Stimulated activated CD4-positive, alpha-beta T cell treated with anti-CD3 and anti-CD28 coated beads, Interleukin-2, amount 100 ng/mL, for 24 hours (primary cell): ENCODE data around the gene ZFAND3.

Experiments used
- DNase-seq, 2 donors: peaks; one replicate each; pipeline ENCODE4 v3.0.0-alpha.2; 2020

ZFAND3 gene

DNA sequence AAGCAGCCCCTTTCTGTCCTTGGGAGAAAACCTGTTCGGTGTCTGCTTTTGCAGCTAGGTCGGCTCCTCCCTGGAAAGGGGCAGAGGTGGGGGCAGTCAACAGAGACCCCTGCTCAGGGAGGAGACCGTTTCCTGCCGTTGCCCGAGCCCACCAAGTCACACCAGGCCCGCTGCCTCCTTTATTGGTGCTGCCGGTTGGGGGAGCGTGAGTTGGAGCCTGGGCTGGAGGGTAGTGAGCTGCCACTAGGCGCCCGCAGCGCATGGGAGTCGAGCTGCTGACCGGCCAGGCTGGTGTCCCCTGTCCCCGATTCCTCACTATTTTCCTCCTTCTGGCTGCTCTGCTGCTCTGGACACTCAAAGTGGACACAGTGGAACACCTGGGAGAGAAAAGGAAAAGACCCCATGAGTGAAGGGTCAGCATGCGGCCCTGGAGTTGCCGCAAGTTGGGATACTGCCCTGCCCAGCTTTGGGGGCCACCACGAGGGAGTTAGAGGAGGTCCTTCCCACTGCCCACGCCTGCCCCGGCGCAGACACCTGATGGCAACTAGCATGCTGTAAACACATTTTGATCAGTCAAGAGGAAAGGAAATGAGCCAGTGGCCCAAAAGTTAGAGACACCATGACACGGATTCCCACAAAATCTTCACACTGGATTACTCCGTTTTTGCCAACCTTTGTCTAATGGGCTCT, 355.4 kb downstream of the ZFAND3 start:
- DNase-seq, result no peak

DNA sequence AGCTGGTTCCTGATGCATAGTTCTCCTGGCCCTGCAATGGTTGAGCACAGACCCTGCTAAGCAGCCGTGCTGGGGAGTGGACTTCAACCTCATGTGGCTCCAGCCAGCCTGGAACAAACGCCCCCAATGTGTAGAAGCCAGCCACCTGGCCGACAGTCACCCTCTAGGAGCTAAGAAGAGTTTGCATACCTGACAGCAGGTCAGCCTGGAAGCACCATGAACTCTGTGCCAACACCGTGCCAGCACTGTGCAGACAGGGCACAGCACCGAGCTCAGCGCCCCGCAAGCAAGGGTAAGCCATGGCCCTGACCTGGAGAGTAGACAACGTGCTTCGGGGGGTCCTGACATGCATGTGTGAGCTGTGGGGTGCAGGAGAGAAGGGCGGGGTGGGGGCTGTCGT, 356.3 kb downstream of the ZFAND3 start:
- DNase-seq, result no peak

DNA sequence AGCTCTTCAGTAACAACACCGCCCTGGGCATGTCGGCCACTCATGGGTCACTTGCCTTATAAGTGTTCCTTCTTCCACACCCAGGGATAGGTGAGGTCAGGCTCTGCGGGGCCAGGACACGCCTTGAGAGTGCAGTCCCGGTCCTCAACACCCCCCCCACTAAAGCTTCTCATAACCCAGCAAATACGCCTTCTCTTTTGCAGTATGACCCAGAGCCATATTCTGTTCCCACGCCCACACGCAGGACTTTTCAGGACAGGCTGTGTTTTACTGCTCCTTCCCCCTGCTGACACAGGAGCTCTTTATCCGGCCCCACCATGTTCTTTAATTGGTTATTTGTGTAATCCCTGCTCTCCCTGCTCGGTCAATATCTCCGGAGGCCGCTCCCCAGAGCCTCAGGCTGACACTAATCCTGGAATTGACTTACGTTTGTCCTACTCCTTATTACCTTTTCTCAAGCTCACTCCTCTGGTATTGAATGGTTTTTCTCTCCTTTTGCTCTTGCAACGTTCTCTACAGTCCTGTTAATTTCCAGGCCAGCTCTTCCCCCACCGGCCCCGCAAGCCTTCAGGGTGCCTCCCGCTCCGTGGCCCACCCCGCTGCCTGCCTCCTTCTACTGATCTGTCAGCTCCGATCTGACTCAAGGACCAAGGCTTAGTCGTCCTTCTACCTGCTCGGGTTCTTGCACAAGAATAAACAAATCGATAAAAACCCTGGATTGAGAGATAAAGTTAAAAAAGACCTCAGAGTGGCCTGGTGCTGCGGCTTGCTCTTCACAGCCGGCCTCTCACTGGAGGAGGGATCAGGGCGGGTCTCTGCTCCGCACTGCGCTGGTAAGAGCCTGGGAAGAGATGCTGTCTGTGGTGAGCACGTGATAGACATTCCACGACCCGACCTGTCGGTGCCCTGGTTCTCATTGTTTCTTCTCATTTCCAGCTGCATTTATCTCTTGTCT, 357.5 kb downstream of the ZFAND3 start:
- DNase-seq, result no peak

DNA sequence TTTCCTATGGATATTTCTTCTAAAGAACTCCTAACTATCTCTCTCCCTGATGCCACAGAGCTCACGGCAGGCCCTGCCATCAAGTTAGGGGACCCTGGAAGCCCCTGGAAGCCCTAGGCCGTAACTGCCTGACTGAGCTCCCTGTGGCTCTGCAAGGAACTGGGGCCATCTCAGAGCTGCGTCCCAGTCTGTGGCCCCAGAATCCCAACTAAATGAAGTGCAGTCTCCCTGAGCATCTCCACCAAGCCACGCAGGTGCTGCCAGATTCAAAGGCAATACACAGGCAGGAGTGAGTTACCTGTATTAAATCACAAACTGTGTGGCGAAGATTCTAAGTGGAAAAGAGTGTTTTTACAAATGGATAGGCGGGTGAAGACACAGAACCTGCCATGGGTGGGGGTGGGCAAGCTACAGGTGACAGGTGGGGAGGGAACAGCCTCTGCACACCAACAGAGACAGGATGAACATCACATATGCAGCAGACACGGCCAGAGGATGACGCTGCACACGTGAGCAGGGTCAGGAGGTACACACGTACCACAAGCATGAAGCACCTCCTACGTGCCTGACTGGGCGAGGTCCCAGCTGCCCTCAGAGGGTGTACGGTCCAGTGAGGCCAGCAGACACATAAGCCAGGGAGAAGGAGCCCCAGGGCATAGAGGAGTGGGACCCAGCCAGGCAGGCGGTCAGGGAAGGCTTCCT, 358.5 kb downstream of the ZFAND3 start:
- no peak for DNase-seq

DNA sequence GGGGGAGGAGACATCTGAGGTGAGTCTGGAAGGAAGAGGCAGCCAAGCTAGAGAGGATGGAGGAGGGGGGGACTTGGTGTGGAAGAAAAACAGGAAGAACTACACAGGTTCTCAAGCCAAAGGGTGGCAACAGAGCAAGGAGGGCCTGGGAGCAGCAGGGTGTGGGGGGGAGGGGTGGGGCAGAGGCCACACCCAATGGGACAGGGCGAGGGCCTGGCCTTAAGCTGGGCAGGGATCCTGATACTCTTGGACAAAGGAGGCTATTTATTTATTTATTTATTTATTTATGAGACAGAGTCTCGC, 359.0 kb downstream of the ZFAND3 start:
- no peak for DNase-seq

DNA sequence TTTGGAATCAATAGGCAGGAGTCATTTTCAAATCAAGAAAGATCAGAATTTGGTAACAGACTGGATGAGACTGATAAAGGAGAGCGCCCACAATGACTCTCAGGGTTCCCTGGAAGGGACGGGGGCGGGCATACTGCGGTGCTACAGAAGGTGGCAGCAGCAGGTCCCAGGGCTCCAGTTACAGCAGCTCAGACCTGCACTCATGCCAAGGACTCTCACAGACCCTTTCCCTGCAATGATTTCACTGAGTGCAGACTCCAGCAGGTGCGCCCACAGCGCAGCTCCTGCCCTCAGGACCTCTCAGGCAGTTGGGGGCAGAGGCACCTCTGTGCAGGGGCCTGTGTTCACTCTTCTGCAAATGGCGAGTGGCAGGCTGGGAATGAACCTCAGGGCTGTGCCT, 359.8 kb downstream of the ZFAND3 start:
- DNase-seq, result no peak

DNA sequence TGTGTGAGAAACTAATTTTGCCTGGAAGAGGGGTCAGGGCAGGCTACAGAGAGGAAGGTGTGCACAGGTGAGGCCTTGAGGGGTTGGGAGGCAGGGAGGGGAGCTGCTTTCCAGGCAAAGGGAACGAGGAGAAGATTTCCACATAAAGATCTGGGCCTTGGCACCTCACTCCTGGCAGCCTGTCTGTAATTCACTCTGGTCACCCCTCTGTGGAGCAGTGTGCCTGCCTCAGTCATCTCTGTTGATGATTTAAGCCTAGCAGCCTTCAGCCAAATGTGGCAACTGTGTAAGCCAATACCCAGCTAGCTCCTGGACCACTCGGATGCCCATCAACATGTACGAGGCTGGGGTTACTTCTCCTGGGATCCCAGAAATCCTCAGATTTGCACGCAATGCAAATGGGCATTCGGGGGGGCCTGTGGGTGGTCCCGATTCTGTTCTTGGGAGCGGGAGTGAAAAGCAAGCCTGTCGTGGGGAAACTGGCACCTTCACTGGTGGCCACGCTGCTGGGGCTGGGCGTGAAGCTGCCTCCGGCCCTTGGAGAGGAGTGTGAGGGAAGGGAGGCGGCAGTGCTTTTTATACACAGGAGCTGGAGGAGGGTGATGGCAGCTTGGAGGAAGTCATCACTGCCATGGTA, 360.4 kb downstream of the ZFAND3 start:
- no peak for DNase-seq

DNA sequence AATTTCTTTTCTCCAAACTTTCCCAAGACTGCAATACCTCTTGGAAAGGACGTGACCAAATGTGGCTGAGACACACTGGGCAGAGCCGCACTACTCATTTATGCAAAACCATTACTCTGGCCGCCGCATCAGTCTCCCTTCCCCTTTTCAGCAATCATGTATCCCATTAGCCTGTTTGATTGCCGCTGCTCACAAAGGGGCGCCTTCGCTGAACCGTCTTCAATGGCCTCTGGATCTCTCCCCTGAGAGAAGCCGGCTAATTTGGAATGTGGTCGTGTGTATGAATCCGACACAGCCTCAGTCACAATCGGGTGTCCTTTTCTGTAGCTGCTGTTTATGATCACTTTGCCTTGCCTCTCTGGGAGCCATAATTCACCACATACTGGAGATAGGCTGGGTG, 361.1 kb downstream of the ZFAND3 start:
- no peak for DNase-seq

DNA sequence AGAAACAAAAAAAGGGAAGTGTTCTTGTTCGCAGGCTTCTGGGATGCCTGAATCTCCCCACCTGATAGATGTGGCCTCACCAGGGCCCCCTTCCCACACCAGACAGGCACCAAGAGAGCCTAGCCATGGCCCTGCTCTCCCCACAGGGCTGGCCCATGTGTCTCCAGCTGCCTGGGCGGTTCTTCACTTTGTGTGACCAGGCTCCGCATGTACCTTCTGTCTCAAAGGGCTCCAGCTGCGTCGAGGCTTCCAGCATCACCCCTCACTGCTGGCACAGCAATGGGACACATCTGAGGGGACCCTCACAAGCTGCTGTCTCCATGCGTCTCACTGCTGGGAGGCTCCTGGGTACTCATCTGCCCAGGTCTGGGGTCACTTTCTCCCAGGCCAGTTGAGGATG, 362.9 kb downstream of the ZFAND3 start:
- DNase-seq, result no peak

DNA sequence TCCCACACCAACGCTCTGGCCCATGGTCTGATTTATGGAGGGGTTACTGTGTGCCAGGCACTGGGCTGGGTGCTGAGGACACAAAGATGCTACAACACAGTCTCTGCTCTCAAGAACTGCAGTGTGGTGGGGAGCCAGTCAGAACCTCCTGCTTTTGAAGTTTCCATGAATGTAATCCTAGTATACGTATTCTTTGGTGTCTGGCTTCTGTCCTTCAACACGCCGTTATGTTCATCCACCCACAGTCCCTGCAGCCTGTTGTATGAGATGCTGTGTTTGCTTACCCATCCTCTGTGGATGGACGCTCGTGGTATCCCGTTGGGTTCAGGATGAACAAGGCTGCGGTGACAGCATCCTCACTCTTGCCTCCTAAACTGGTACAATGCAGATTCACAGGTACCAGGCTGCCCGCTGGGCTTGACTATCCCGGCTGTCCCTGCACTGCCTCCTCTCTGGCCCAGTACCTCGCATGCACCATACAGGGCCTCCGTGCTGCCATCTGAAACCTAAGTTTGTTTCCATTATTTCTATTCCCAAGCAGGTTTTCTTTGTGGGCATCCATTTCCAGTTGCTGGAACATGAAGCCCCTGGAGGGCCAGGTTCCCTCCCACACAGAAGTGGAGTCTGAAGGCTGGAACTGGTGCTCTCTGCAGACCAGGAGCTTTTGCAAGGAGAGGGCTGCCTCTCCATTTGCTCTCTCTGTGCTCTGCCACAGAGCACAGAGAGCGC, 364.5 kb downstream of the ZFAND3 start:
- no peak for DNase-seq

DNA sequence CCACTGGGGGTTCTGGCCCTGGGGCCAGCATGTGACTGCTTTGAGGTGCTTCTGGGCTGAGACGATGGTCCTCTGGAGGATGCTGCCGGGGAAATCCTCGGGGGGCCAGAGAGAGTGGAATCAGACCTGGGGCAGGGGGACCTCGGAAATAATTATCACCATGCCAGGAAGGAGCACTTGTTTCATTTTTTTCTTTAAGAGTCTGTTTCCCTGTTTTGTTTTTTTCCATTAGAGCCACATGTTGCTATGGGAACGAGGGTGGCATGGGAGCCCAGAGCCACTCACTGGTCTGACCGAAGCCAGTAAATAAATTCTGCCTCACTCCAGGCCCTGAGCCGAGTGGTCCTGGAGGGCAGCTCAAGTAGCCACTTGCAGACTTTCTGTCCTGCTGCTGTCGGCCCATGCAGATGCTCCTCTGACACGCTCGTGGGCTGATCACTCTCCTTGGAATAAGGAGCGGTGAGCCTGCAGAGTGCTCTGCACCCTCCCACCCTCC, 365.1 kb downstream of the ZFAND3 start:
- DNase-seq, result no peak

DNA sequence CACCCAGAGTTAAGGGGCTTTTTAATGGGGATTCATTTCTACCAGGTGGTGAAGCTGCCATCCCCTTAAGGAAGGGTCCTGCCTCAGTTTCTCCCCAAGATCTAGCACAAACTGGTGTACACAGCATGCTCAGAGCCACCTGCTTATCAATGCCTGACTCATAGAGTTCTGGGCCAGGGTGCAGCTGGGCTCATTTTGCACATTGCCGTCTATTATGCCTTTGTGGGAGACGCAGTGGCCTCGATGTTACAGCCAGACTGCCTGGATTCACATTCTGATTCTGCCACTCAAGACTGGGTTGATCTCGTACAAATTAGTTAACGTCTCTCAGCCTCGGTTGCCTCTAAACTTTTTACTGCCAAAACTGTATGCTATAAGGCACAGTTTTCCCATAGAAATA, 365.7 kb downstream of the ZFAND3 start:
- DNase-seq, result no peak

DNA sequence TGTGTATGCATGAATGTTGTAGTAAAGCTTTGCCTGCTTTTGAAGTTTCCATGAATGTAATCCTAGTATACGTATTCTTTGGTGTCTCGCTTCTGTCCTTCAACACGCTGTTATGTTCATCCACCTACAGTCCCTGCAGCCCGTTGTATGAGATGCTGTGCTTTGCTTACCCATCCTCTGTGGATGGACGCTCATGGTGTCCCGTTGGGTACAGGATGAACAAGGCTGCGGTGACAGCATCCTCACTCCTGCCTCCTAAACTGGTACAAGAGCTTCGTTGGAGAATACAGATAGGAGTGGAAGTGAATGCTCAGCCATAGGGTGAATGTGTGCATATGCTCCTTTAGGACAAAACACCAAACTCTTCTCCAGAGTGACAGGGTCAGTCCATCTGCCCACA, 366.2 kb downstream of the ZFAND3 start:
- no peak for DNase-seq

DNA sequence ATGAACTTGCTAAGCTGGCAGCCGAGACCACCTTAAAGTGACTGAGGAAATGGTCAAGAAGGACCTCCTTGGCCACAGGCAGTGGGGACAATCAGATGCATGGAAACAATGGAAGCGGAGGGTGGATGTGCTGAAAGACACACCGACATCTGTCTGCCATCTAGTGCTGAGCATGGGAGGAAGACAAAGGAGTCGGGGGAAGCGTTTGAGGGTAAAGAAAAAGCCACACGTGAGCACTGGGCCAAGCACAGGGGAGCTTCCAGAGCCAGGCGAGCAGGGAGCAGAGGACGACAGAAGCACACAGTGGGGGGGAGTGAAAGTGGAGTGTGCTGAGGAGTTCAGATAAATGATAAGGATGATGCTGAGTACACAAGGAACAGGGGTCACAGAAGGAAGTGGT, 367.8 kb downstream of the ZFAND3 start:
- no peak for DNase-seq

DNA sequence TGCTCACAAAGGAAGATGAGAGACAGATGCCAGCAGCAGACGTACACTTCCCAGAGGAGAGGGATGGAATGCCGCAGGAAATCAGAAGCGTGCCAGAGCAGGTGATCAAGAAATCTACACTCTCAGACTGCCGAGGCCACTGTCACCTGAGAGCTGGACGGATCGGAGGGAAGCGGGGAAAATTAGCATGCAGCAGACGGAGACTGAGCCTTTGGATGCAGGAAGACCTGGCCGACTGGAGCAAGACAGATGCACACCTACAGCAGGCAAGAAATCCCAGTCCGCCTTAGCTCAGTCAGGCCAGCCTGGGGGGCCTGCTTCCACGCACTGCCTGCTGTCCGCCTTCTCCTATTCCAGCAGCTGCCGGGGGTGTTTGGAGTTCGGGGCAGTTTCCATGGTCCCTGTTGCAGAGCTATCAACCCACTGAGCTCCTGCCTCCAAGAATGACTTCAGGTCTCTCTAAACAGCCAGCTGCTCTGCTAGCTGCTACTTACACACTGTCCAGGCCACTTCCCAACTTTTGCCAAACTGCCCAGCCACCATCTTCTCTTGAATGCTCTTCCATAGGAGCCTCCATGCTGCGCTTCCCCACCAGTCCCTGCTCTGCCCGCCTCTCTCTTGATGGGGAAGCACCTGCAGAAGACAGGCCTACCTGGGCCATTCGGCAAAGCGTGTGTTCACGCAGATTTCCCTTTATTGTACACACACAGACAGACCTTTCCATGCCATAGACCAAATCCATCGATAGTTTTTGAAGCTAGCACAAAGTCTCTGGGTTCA, 368.5 kb downstream of the ZFAND3 start:
- no peak for DNase-seq

DNA sequence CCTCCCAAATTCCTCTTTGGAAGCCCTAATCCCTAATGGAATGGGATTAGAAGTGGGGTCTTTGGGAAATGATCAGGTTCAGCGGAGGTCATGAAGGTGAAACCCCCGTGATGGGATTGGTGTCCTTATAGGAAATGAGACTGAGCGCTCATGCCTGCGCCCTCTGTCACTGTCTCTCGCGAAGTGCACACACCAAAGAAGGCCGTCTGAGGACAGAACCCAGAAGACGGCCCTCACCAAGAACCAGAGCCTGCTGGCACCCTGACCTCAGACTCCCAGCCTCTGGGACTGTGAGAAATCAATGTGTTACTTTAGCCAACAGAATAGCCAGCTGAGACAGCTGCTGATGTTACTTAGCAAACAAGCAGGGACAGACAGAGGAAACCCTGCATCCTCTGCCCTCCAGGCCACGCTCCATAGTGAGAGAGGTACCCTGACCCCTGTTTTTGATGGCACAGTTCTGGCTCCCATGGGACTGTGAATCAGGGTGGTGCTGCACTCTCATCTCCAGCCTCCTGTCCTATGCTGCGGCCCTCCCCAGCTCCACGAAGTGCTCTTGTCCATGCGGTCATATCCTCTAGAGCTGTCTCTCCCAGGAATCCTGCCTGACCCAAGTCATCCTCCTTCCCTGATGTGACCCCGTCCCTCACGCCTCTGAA, 369.3 kb downstream of the ZFAND3 start:
- DNase-seq, result no peak

DNA sequence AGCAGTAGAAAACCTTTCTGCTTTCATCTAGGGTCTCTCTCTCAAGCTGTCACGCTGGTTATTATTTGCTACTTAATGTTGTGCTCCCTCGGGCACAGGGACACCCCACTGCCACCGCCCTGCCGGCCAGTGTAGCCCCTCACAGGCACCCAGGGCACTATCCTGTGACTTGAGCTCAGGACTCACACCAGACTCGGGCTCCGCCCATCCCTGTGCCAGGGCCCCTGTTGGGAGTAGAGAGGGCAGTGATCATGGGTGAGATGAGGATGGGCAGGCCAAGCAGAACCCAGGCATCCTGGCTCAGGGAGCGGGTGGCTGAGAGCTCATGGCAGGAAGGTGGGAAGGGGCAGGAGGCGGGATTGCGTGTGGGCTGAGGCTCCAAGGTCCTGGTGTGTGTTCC, 371.9 kb downstream of the ZFAND3 start:
- no peak for DNase-seq

DNA sequence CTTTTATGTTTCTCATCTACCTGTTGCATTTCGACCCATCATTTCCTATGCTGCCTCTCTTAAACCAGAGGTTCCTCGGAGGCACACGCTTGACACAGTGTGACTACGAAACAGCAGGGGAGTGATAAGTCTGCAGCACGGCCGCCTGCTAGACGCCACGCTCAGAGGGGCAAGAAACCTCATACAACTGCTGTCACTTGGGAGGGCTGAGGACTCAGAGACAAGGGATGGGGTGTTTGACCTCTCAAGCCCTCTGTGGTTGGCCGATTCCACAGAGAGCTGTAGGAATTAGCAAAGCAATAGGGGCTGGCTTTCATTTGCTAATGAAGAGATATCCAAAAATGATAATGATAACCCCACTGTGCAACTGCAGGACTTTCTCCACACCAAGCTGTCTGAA, 372.5 kb downstream of the ZFAND3 start:
- DNase-seq, result no peak

DNA sequence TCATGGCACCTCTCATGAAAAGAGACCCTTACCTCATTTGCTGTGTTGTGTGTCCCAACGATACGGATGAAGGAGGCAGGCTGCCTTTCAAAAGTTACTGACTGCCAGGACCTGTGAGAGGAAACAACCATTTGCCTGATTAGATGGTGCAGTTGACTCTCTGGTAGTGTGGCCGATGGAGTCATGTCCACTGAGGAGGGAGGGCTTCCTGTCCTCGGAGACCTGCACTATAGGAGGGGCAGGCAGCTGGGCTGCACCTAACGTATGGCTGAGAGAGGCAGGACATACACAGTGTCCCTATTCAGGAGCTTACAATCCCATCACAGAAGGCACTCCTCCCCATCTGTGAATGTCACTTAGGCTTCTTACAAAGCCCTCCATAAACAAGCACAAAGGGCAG, 373.0 kb downstream of the ZFAND3 start:
- DNase-seq, result no peak

DNA sequence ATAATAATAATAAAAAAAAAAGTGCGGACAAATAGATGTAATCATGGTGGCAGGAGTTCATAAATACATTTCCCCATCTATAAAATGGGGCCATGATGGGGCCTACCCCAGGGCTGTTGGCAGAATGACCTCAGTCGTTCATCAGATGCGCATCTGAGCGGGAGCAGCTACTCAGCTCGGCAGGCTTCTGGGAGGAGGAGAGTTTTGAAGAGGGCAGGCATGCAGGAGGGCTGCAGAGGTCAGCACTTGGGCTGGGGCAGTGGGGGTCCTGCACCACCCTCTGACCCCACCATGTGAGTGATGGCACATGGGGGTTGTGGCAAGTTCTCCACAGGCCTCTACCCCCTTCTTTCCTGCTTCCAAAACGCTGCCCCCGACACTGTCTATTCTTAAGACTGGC, 373.5 kb downstream of the ZFAND3 start:
- DNase-seq, result no peak
